Fibroblast of villous mesenchyme (primary cell): ENCODE results near the gene OR52I1. TPM values are rescaled to one million over a fixed set of nuclear protein-coding genes. Genes with fewer than 3 reads are reported as not detected.

Source experiments
- DNase-seq: peaks from one replicate; pipeline ENCODE4 v3.0.0-alpha.2; 2010; ENCODE audit warnings: low read depth
- H3K4me3 ChIP-seq: 2 replicates; pipeline ENCODE4 v1.5.1; 2011; ENCODE audit warnings: low read depth, mild to moderate bottlenecking, low read length
- total RNA-seq: library from RNA; depleted of rRNA; stranded (reverse); fragments of >200 nt; gene quantifications from 2 replicates; pipeline ENCODE4 v1.2.3, GENCODE V29; 2012
- TF ChIP-seq, protein P1 (sequence below): IDR thresholded peaks from 2 replicates; pipeline ENCODE4 v1.5.1; 2012; ENCODE audit warnings: low read depth, mild to moderate bottlenecking, low read length; ENCODE audit not compliant: insufficient read depth

OR52I1 gene, protein sequence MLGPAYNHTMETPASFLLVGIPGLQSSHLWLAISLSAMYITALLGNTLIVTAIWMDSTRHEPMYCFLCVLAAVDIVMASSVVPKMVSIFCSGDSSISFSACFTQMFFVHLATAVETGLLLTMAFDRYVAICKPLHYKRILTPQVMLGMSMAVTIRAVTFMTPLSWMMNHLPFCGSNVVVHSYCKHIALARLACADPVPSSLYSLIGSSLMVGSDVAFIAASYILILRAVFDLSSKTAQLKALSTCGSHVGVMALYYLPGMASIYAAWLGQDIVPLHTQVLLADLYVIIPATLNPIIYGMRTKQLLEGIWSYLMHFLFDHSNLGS
- under 0.01 TPM in 1 of 2 replicates, not detected in the other for total RNA-seq

- H3K4me3 ChIP-seq, result no peak within 1 kb of the TSS
- TF ChIP-seq, protein P1, sequence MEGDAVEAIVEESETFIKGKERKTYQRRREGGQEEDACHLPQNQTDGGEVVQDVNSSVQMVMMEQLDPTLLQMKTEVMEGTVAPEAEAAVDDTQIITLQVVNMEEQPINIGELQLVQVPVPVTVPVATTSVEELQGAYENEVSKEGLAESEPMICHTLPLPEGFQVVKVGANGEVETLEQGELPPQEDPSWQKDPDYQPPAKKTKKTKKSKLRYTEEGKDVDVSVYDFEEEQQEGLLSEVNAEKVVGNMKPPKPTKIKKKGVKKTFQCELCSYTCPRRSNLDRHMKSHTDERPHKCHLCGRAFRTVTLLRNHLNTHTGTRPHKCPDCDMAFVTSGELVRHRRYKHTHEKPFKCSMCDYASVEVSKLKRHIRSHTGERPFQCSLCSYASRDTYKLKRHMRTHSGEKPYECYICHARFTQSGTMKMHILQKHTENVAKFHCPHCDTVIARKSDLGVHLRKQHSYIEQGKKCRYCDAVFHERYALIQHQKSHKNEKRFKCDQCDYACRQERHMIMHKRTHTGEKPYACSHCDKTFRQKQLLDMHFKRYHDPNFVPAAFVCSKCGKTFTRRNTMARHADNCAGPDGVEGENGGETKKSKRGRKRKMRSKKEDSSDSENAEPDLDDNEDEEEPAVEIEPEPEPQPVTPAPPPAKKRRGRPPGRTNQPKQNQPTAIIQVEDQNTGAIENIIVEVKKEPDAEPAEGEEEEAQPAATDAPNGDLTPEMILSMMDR, result no peak
- DNase-seq, result no peak
These were observed at the start of gene OR52I1 for GRCh38 chr11:4593739-4594138. Gene OR52I1, plus strand, starts transcription at chr11:4594039. Its CDS starts 0 bp downstream, at chr11:4594039.

DNA sequence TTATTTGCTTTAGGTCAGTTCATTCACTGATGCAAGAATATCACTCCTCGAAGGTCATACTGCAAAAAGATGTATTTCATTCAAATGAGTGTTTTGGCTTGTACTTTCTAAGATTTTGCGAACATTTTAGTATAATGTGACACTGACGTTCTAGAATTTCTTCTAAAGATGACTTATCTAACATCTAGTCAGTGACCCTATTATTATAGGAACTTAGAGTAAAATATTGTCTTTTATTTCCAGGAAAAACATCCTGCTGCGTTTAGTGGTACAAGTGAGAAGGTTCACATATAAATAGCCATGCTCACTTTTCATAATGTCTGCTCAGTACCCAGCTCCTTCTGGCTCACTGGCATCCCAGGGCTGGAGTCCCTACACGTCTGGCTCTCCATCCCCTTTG, 48.9 kb upstream of the OR52I1 start, which contains the start of gene OR52M1:
Gene OR52M1 (plus strand): TSS at position 301 of the 400 bp plus-strand sequence. CDS start 0 bp downstream, at position 301.
- TF ChIP-seq, protein P1, result no peak
- no peak for DNase-seq
- no peak within 1 kb of the TSS for H3K4me3 ChIP-seq

- TF ChIP-seq, protein P1, result no peak
- DNase-seq, result no peak
These were observed 47.0 kb upstream of the OR52I1 start for GRCh38 chr11:4546878-4547277.

DNA sequence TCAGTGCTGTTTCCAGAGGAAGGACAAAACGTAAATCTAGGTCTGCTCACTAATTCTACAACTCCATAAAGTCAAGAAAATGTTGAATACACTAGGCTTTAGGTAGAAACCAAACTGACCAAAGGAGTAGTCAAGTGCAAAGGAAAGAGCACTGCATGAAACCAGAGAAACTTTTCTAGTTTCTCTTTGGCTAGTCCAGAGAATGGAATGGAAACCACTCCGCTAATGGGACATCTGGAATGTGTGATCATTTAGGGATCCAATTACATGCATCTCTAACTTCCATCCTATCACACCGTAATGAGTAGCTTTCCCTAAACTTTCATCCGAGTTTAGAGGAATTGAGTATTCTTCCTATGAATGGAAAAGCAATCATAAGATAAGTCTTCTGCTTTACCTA, 46.4 kb upstream of the OR52I1 start:
- H3K4me3 ChIP-seq, result no peak overlapping the region
- TF ChIP-seq, protein P1, result no peak
- DNase-seq, result no peak

More at GRCh38 chr11:4546878-4547277, 47.0 kb upstream of the OR52I1 start:
- no peak overlapping the region for H3K4me3 ChIP-seq

- H3K4me3 ChIP-seq, result no peak overlapping the region
- DNase-seq, result peak; percentile 3
- TF ChIP-seq, protein P1, result peak; percentile 18
These were observed 42.4 kb upstream of the OR52I1 start for GRCh38 chr11:4551346-4551979.

DNA sequence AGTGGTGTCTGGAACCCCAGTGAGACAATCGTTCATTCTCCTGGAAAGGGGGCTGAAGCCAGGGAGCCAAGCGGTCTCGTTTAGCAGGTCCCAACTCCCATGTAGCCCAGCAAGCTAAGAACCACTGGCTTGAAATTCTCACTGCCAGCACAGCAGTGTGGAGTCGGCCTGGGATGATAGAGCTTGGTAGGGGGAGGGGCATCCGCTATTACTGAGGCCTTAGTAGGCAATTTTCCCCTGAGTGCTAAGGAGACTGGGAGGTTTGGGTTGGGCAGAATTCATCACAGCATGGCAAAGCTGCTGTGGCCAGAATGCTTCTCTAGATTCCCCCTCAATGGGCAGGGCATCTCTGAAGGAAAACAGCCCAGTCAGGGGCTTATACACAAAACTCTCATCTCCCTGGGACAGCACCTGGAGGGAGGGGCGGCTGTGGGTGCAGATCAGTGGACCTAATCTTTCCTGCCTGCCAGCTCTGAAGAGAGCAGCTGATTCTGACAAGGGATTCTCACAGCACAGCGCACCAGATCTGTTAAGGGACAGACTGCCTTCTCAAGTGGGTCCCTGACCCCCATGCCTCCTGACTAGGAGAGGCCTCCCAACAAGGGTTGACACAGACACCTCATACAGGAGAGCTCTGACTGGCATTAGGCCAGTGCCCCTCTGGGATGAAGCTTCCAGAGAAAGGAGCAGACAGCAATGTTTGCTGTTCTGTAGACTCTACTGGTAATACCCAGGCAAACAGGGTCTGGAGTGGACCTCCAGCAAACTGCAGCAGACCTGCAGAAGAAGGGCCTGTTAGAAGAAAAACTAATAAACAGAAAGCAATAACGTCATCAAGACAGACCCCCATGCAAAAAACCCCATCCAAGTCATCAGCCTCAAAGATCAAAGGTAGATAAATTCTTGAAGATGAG, 34.1 kb upstream of the OR52I1 start:
- H3K4me3 ChIP-seq, result no peak overlapping the region
- TF ChIP-seq, protein P1, result no peak
- DNase-seq, result no peak
